Stimulated activated CD4-positive, alpha-beta T cell treated with anti-CD3 and anti-CD28 coated beads, Interleukin-1b, Interleukin-23, amount 100 ng/mL, for 48 hours (primary cell): ENCODE data around the gene BPIFB2.
"Not testable (repeated sequence)": the region's sequence is repeated elsewhere in the genome, so short reads cannot be mapped to it uniquely, and the experiment has no call there.

Source experiments
- DNase-seq: peaks from one replicate; pipeline ENCODE4 v3.0.0-alpha.2; 2020

BPIFB2 gene

GRCh38 chr20:33007376-33008335 is at the start of gene BPIFB2:
TSS of gene BPIFB2 (plus strand) at chr20:33007704. CDS start at chr20:33008575, 871 bp downstream.
- no peak for DNase-seq

- no peak for DNase-seq
Measured at GRCh38 chr20:32958574-32958973, 48.9 kb upstream of the BPIFB2 start.

GRCh38 chr20:32959351-32960221 is 47.9 kb upstream of the BPIFB2 start:
- DNase-seq: no peak

- no peak for DNase-seq
Measured at GRCh38 chr20:32960222-32960518, 47.3 kb upstream of the BPIFB2 start.

- DNase-seq: no peak
Measured at GRCh38 chr20:32960849-32961731, 46.4 kb upstream of the BPIFB2 start.

GRCh38 chr20:32962053-32962452 is 45.5 kb upstream of the BPIFB2 start:
- DNase-seq: no peak

- not testable (repeated sequence) for DNase-seq
Measured at GRCh38 chr20:32962646-32963045, 44.9 kb upstream of the BPIFB2 start.

- no peak for DNase-seq
Measured at GRCh38 chr20:32963176-32963575, 44.3 kb upstream of the BPIFB2 start.

- no peak for DNase-seq
Measured at GRCh38 chr20:32964575-32964974, 42.9 kb upstream of the BPIFB2 start.

- DNase-seq: no peak
Measured at GRCh38 chr20:32965115-32965514, 42.4 kb upstream of the BPIFB2 start.

GRCh38 chr20:32965581-32966373 is 41.7 kb upstream of the BPIFB2 start:
- no peak for DNase-seq

GRCh38 chr20:32966382-32966781 is 41.1 kb upstream of the BPIFB2 start:
- no peak for DNase-seq

- peak; percentile 61 for DNase-seq
Measured at GRCh38 chr20:32966881-32967781, 40.4 kb upstream of the BPIFB2 start.

- peak; percentile 71 for DNase-seq
Measured at GRCh38 chr20:32967961-32968457, 39.5 kb upstream of the BPIFB2 start.

GRCh38 chr20:32968478-32969241 is 38.8 kb upstream of the BPIFB2 start:
- DNase-seq: peak; percentile 74

GRCh38 chr20:32969356-32970114 is 38.0 kb upstream of the BPIFB2 start:
- DNase-seq: no peak

GRCh38 chr20:32970115-32970972 is 37.2 kb upstream of the BPIFB2 start:
- DNase-seq: no peak

GRCh38 chr20:32970973-32971300 is 36.6 kb upstream of the BPIFB2 start:
- DNase-seq: no peak
